ENCODE results near the gene CLK4.
A peak's percentile ranks its signal among the peaks of the same experiment; 100 is the strongest.

The CLK4 gene

GRCh38 chr5:178626484-178627258 is at the start of gene CLK4:
CLK4 (minus strand) TSS chr5:178627050; CDS start chr5:178623416, 3,634 bp downstream.
- DNase-seq = peak; percentile 41

- no peak for DNase-seq
Measured at GRCh38 chr5:178675922-178676321, 49.1 kb upstream of the CLK4 start.

GRCh38 chr5:178674334-178674733 is 47.5 kb upstream of the CLK4 start:
- DNase-seq = no peak

GRCh38 chr5:178673801-178674295 is 47.0 kb upstream of the CLK4 start:
- no peak for DNase-seq

- no peak for DNase-seq
Measured at GRCh38 chr5:178672630-178673029, 45.8 kb upstream of the CLK4 start.

- no peak for DNase-seq
Measured at GRCh38 chr5:178671602-178672144, 44.8 kb upstream of the CLK4 start.

- DNase-seq = no peak
Measured at GRCh38 chr5:178670351-178670885, 43.6 kb upstream of the CLK4 start.

GRCh38 chr5:178668579-178668978 is 41.7 kb upstream of the CLK4 start:
- DNase-seq = peak; percentile 55

GRCh38 chr5:178667688-178668087 is 40.8 kb upstream of the CLK4 start:
- DNase-seq = no peak

- DNase-seq = no peak
Measured at GRCh38 chr5:178667101-178667500, 40.3 kb upstream of the CLK4 start.

- DNase-seq = no peak
Measured at GRCh38 chr5:178664141-178664540, 37.3 kb upstream of the CLK4 start.

- DNase-seq = no peak
Measured at GRCh38 chr5:178662541-178662860, 35.7 kb upstream of the CLK4 start.

- no peak for DNase-seq
Measured at GRCh38 chr5:178661836-178662540, 35.1 kb upstream of the CLK4 start.

- no peak for DNase-seq
Measured at GRCh38 chr5:178651046-178651810, 24.4 kb upstream of the CLK4 start.

- no peak for DNase-seq
Measured at GRCh38 chr5:178650214-178650613, 23.4 kb upstream of the CLK4 start.

GRCh38 chr5:178649580-178649979 is 22.7 kb upstream of the CLK4 start:
- no peak for DNase-seq

- no peak for DNase-seq
Measured at GRCh38 chr5:178644826-178645545, 18.1 kb upstream of the CLK4 start.

GRCh38 chr5:178642351-178642909 is 15.6 kb upstream of the CLK4 start:
- DNase-seq = no peak

GRCh38 chr5:178641711-178642110 is 14.9 kb upstream of the CLK4 start:
- no peak for DNase-seq

GRCh38 chr5:178640331-178641045 is 13.6 kb upstream of the CLK4 start:
- DNase-seq = no peak

GRCh38 chr5:178637356-178638074 is 10.7 kb upstream of the CLK4 start:
- DNase-seq = no peak
